Endometrial microvascular endothelial cells (primary cell): ENCODE measurements around the gene FSTL3. TPM values are rescaled to one million over a fixed set of nuclear protein-coding genes. Genes with fewer than 3 reads are reported as not detected.
"Not testable (repeated sequence)": the region's sequence is repeated elsewhere in the genome, so short reads cannot be mapped to it uniquely, and the experiment has no call there.

Experiments
- in situ Hi-C: cut with HindIII; loops from 2 replicates; pipeline ENCODE4 v1.10.0; 2017; ENCODE audit warnings: low sequenced_read_pairs, low pct_unique_long_range_greater_than_20kb; ENCODE audit errors: inconsistent ontology term
- total RNA-seq: library from RNA; depleted of rRNA; stranded (reverse); fragments of >200 nt; gene quantifications from one replicate; pipeline ENCODE4 v1.2.3, GENCODE V29; 2015; ENCODE audit errors: inconsistent ontology term

Gene FSTL3
- total RNA-seq, 1 donor from 2014 or later = 55.0 TPM

- in situ Hi-C loops = no loop called here
Observed at GRCh38 chr19:658916-659839, 17.0 kb upstream of the FSTL3 start.

- in situ Hi-C loops = no loop called here
Observed at GRCh38 chr19:660793-661426, 15.3 kb upstream of the FSTL3 start.

GRCh38 chr19:661427-662196 lies 14.6 kb upstream of the FSTL3 start:
- in situ Hi-C loops = no loop called here

- in situ Hi-C loops = no loop called here
Observed at GRCh38 chr19:662207-662961, 13.8 kb upstream of the FSTL3 start.

- in situ Hi-C loops = no loop called here
Observed at GRCh38 chr19:662962-663681, 13.1 kb upstream of the FSTL3 start, which contains the start of gene RNF126. TSS of gene RNF126 (minus strand) at chr19:663214. CDS start at chr19:663121, 93 bp downstream.

- in situ Hi-C loops = no loop called here
Observed at GRCh38 chr19:663682-664117, 12.5 kb upstream of the FSTL3 start.

- in situ Hi-C loops = no loop called here
Observed at GRCh38 chr19:664913-665443, 11.2 kb upstream of the FSTL3 start.

GRCh38 chr19:666985-667573 lies 9.1 kb upstream of the FSTL3 start:
- in situ Hi-C loops = not testable (repeated sequence)

GRCh38 chr19:668675-669434 lies 7.3 kb upstream of the FSTL3 start:
- in situ Hi-C loops = not testable (repeated sequence)

GRCh38 chr19:670609-671075 lies 5.5 kb upstream of the FSTL3 start:
- in situ Hi-C loops = no loop called here

- in situ Hi-C loops = no loop called here
Observed at GRCh38 chr19:674282-675151, 1.7 kb upstream of the FSTL3 start.

GRCh38 chr19:676007-676338 lies 219 bp upstream of the FSTL3 start:
- in situ Hi-C loops = no loop called here

GRCh38 chr19:677201-677600 lies 1.0 kb downstream of the FSTL3 start:
- in situ Hi-C loops = no loop called here

GRCh38 chr19:677601-678436 lies 1.6 kb downstream of the FSTL3 start:
- in situ Hi-C loops = no loop called here

- in situ Hi-C loops = no loop called here
Observed at GRCh38 chr19:678791-679388, 2.7 kb downstream of the FSTL3 start.
